Epithelial cell of proximal tubule (primary cell): ENCODE data around the gene PNPLA3. TPM values are rescaled to one million over a fixed set of nuclear protein-coding genes. Genes with fewer than 3 reads are reported as not detected.

ENCODE experiments used
- DNase-seq: peaks from one replicate; pipeline ENCODE4 v3.0.0-alpha.2; 2011; ENCODE audit warnings: low read depth
- H3K4me3 ChIP-seq: 2 replicates; pipeline ENCODE4 v1.5.1; 2011; ENCODE audit warnings: low read depth, mild to moderate bottlenecking, low read length
- total RNA-seq: library from RNA; depleted of rRNA; stranded (reverse); fragments of >200 nt; gene quantifications from 2 replicates; pipeline ENCODE4 v1.2.3, GENCODE V29; 2015
- TF ChIP-seq, protein P1 (sequence below): conservative IDR thresholded peaks from 2 replicates; pipeline ENCODE4 v1.5.1; 2012; ENCODE audit warnings: low read depth, mild to moderate bottlenecking, low read length

PNPLA3 gene
- total RNA-seq, 1 donor from 2014 or later = 7.6 TPM

DNA sequence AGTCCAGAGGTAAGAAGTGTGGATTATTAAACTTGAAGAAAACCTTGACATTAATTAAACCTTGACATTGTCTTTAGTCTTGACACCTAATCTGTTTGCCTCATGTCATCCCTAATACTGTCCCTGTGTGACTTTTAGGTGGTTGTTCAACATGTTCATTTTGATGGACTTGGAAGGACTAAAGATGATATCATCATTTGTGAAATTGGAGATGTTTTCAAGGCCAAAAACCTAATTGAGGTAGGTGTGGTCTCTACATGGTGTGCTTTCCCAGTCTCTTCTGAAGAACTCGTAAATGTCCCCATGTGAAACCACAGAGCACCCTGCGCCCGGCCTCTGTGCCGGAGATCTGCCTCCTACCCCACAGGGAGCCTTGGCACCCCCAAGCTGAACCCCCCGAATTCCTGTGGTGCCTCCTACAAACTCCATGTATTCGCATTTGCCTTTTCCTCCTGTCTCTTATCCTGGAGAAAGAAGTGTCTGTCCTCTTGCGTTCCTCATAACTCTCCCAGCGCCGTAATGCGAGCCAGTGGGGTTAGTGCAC is 40.8 kb downstream of the PNPLA3 start:
- TF ChIP-seq, protein P1, sequence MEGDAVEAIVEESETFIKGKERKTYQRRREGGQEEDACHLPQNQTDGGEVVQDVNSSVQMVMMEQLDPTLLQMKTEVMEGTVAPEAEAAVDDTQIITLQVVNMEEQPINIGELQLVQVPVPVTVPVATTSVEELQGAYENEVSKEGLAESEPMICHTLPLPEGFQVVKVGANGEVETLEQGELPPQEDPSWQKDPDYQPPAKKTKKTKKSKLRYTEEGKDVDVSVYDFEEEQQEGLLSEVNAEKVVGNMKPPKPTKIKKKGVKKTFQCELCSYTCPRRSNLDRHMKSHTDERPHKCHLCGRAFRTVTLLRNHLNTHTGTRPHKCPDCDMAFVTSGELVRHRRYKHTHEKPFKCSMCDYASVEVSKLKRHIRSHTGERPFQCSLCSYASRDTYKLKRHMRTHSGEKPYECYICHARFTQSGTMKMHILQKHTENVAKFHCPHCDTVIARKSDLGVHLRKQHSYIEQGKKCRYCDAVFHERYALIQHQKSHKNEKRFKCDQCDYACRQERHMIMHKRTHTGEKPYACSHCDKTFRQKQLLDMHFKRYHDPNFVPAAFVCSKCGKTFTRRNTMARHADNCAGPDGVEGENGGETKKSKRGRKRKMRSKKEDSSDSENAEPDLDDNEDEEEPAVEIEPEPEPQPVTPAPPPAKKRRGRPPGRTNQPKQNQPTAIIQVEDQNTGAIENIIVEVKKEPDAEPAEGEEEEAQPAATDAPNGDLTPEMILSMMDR = no peak
- no peak for DNase-seq
- no peak overlapping the region for H3K4me3 ChIP-seq

DNA sequence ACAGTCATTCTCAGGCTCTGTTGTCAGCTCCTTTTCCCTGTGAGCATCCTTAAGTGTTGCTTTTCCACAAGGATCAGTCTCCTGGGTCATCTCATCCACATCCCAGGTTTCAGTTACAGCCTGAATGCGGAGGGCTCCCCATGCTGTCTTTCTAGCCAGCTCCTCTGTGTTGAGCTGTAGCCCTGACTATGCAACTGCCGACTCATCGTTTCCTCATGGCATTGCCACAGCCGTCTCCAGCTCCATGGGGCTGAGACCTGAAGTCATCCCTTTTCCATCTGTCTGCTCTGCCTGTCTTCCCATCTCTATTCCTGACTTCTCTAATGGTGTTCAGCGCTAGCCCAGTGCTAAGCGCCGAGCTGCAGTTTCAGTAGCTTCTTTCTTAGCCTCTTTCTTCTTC is 43.5 kb downstream of the PNPLA3 start:
- TF ChIP-seq, protein P1 = no peak
- no peak overlapping the region for H3K4me3 ChIP-seq
- DNase-seq = no peak

DNA sequence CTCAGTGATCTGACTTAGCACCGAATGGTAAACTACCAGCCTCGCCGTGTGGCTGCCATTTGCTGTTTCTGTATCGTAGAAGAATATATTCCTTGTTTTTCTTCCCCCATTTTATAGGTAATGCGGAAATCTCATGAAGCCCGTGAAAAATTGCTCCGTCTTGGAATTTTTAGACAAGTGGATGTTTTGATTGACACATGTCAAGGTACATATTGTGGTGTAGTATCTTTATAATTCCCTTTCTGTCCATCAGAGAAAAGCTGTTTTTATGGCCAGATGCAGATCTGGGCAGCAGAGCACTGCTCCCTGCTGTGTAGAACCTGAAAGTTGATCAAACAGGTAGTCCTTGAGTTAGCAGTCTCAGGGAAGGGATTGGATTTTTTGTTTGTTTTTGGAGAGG is 45.0 kb downstream of the PNPLA3 start:
- TF ChIP-seq, protein P1 = no peak
- H3K4me3 ChIP-seq = no peak overlapping the region
- DNase-seq = no peak

DNA sequence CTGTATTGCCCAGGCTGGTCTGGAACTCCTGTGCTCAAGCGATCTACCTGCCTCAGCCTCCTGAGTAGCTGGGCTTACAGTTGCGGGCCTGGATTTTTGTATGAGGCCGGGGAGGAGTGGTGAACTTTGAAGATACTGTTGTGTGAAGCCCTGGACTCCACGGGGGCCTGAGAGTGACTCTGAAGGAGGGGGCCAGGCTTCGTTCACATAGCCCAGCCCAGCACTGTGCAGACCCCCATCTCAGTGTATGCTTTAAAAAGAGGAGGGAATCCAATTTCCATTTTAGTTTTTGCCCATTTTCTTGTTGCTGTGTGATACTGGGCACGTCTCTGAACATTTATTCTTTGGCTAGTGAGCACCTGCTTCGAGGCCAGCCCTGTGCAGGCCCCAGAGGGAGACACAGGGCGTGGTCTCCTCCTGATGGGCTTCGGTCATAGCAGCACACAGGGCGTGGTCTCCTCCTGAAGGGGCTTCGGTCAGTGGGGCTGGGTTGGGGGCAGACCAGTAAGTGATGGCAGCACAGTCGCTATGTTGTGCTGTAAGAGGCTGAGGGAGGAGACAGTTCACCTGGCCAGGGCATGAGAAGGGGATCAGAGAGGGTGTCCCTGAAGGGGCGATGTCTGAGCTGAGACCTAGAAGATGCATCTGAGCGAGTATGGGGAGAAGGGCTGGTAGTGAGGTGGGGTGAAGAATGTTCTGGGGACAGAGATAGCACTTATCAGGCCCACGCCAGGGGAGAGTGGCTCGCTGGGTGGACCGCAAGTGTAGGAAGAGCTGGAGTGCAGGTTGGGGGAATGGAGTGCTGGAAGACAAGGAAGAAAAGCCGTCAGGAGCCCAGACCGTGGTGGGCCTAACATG is 45.6 kb downstream of the PNPLA3 start:
- TF ChIP-seq, protein P1 = no peak
- no peak for DNase-seq
- no peak overlapping the region for H3K4me3 ChIP-seq

DNA sequence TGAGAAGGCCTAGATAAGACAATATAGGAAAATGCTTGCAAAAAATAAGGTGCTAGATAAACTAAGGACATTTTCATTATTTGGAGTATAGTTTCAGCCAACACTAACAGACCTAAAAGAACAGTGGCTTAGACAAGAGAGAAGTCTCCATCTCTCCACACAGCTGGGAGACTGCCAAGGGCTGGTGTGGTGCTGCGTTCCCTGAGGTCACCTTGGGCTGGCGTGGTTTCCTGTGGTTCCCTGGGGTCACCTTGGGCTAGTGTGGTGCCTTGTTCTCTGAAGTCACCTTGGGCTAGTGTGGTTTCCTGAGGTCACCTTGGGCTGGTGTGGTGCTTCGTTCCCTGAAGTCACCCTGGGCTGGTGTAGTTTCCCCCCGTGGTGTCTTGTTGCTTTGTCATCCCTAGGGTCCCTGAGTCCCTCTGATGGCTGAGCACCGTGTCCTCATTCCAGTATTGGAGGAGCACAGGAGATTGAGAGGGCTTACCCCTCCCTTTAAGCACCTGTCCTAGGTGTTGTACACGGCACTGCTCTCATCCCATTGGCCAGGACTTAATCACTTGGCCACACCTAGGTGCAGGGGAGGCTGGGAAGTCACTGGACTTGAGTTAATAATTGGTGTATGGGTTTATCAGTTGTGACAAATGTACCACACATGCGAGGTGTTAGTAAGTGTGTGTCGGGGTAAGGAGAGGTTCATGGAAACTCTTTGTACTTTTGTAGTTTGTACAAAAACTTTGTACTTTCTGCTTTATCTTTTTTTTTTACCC is 46.6 kb downstream of the PNPLA3 start:
- no peak overlapping the region for H3K4me3 ChIP-seq
- TF ChIP-seq, protein P1 = no peak
- no peak for DNase-seq

DNA sequence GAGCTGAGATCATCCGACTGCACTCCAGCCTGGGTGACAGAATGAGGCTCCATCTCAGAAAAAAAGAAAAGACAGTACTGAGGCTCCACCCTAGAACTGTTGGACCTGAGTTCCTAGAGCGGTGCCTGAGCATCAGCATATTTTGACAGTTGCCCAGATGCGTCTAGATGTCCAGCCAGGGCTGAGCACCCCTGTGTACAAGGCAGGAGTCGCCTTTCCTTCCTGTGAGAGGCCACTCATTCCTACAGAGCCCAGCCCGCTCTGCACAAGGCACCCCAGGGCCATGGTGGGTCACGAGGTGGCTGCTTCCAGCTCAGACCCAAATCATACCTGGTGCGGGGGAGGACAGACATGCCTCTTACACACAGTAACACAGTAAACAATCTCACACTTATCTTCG is 47.5 kb downstream of the PNPLA3 start:
- no peak for DNase-seq
- no peak overlapping the region for H3K4me3 ChIP-seq
- TF ChIP-seq, protein P1 = no peak
